ENCODE results near the gene FAM163B. TPM values are rescaled to one million over a fixed set of nuclear protein-coding genes. Genes with fewer than 3 reads are reported as not detected.

Gene FAM163B
- total RNA-seq, 1 experiment from 2014 or later, result not detected

- no peaks in the 10 kb centered on the region for H3K36me3 Mint-ChIP-seq (ENCODE audit: insufficient read depth, unreplicated experiment)
- intact Hi-C loops (cut with micrococcal nuclease; ENCODE audit: unreplicated experiment), result no loop called here
- POLR2A ChIA-PET, result no interaction called here
- H3K27ac Mint-ChIP-seq (ENCODE audit: unreplicated experiment), result no peak overlapping the region
- CTCF ChIA-PET, result no interaction called here
- H3K4me1 ChIP-seq, result no peaks in the 10 kb centered on the region
- H3K27me3 ChIP-seq (replicated peaks; ENCODE audit: control insufficient read depth, insufficient read depth, low read length), result no peaks in the 10 kb centered on the region
- peaks cover 14% of the 10 kb centered on the region for H3K9me3 Mint-ChIP-seq (ENCODE audit: unreplicated experiment)
- TF ChIP-seq CTCF (IDR thresholded peaks at IDR 0.05; ENCODE audit: insufficient read depth in 1 of 2, low read depth in 1 of 2, low read length in 1 of 2, severe bottlenecking in 1 of 2, unreplicated experiment in 1 of 2), result no peak
- H3K4me3 ChIP-seq (ENCODE audit: low read depth, low read length), result no peak overlapping the region
- peaks cover 14% of the 10 kb centered on the region for H3K9me3 ChIP-seq
- no peaks in the 10 kb centered on the region for H3K4me1 Mint-ChIP-seq (ENCODE audit: low read depth, unreplicated experiment)
- H3K27me3 Mint-ChIP-seq (ENCODE audit: insufficient read depth, unreplicated experiment), result peaks cover 4% of the 10 kb centered on the region
- no TSS peak for BruUV-seq (replicated peaks)
- no peak overlapping the region for H3K4me3 Mint-ChIP-seq (ENCODE audit: unreplicated experiment)
- no peak for DNase-seq
- no peaks in the 10 kb centered on the region for H3K36me3 ChIP-seq (ENCODE audit: control insufficient read depth, insufficient read depth, low read length)
These were observed 14.9 kb downstream of the FAM163B start for GRCh38 chr9:133594310-133594709.

- H3K36me3 Mint-ChIP-seq (ENCODE audit: insufficient read depth, unreplicated experiment), result no peaks in the 10 kb centered on the region
- intact Hi-C loops (cut with micrococcal nuclease; ENCODE audit: unreplicated experiment), result no loop called here
- BruUV-seq (replicated peaks), result no TSS peak
- Histone ChIP-seq H3K27me3 (replicated peaks; ENCODE audit: control insufficient read depth, insufficient read depth, low read length) (no peaks in the 10 kb centered on the region), H3K9me3 (peaks cover 20% of the 10 kb centered on the region), H3K4me1 (no peaks in the 10 kb centered on the region), H3K4me3 (ENCODE audit: low read depth, low read length) (no peak overlapping the region), H3K36me3 (ENCODE audit: control insufficient read depth, insufficient read depth, low read length) (no peaks in the 10 kb centered on the region)
- H3K9me3 Mint-ChIP-seq (ENCODE audit: unreplicated experiment), result peaks cover 17% of the 10 kb centered on the region
- ChIA-PET POLR2A (no interaction called here), CTCF (no interaction called here)
- H3K4me1 Mint-ChIP-seq (ENCODE audit: low read depth, unreplicated experiment), result no peaks in the 10 kb centered on the region
- peaks cover 4% of the 10 kb centered on the region for H3K27me3 Mint-ChIP-seq (ENCODE audit: insufficient read depth, unreplicated experiment)
- H3K4me3 Mint-ChIP-seq (ENCODE audit: unreplicated experiment), result no peak overlapping the region
- no peak overlapping the region for H3K27ac Mint-ChIP-seq (ENCODE audit: unreplicated experiment)
- no peak for TF ChIP-seq CTCF (IDR thresholded peaks at IDR 0.05; ENCODE audit: insufficient read depth in 1 of 2, low read depth in 1 of 2, low read length in 1 of 2, severe bottlenecking in 1 of 2, unreplicated experiment in 1 of 2)
- DNase-seq, result no peak
These were observed 15.5 kb downstream of the FAM163B start for GRCh38 chr9:133593587-133594253.

- Mint-ChIP-seq H3K36me3 (ENCODE audit: insufficient read depth, unreplicated experiment) (no peaks in the 10 kb centered on the region), H3K4me3 (ENCODE audit: unreplicated experiment) (no peak overlapping the region), H3K27me3 (ENCODE audit: insufficient read depth, unreplicated experiment) (peaks cover 4% of the 10 kb centered on the region), H3K27ac (ENCODE audit: unreplicated experiment) (no peak overlapping the region), H3K9me3 (ENCODE audit: unreplicated experiment) (peaks cover 25% of the 10 kb centered on the region), H3K4me1 (ENCODE audit: low read depth, unreplicated experiment) (no peaks in the 10 kb centered on the region)
- H3K4me1 ChIP-seq, result no peaks in the 10 kb centered on the region
- intact Hi-C loops (cut with micrococcal nuclease; ENCODE audit: unreplicated experiment), result no loop called here
- no peaks in the 10 kb centered on the region for H3K36me3 ChIP-seq (ENCODE audit: control insufficient read depth, insufficient read depth, low read length)
- ChIA-PET CTCF (no interaction called here), POLR2A (no interaction called here)
- no peaks in the 10 kb centered on the region for H3K27me3 ChIP-seq (replicated peaks; ENCODE audit: control insufficient read depth, insufficient read depth, low read length)
- H3K9me3 ChIP-seq, result peaks cover 17% of the 10 kb centered on the region
- no peak for TF ChIP-seq CTCF (IDR thresholded peaks at IDR 0.05; ENCODE audit: insufficient read depth in 1 of 2, low read depth in 1 of 2, low read length in 1 of 2, severe bottlenecking in 1 of 2, unreplicated experiment in 1 of 2)
- no peak overlapping the region for H3K4me3 ChIP-seq (ENCODE audit: low read depth, low read length)
- DNase-seq, result no peak
- no TSS peak for BruUV-seq (replicated peaks)
These were observed 16.3 kb downstream of the FAM163B start for GRCh38 chr9:133592731-133593409.
